Measurements from ENCODE around the gene PYM1. TPM values are rescaled to one million over a fixed set of nuclear protein-coding genes. Genes with fewer than 3 reads are reported as not detected.
"Not testable (repeated sequence)": the region's sequence is repeated elsewhere in the genome, so short reads cannot be mapped to it uniquely, and the experiment has no call there.

Gene PYM1
- total RNA-seq, 1 experiment from 2014 or later, result 58.9 TPM

DNA sequence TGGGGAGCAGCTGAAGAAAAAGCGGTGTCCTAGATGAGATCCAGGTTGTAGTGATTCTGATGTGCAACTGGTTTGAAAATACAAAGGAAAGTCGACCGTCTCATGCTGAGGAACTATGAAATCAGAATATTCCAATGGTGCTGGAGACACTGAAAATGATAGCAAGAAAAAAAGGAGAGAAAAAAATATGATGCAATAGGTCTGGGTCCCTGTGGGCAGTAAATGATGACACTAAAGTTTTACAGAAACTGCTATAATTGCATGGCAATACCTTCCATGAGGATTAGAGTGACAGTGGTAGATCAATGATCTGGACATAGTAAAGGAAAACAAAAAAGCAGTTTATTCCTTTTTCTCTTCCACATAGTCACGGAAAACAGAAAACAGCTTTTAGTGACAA lies 2.3 kb downstream of the PYM1 start:
- Histone ChIP-seq H3K79me2 (ENCODE audit: insufficient read depth, low read length) (peaks cover 35% of the 10 kb centered on the region; the same call in 1 of the 2 replicates), H3K79me1 (ENCODE audit: insufficient read depth, low read depth, low read length, poor library complexity, severe bottlenecking) (peaks cover 9% of the 10 kb centered on the region), H4K91ac (ENCODE audit: insufficient read length, low read depth, low read length) (no peak overlapping the region), H4K5ac (ENCODE audit: insufficient read length, low read depth, low read length) (no peak overlapping the region), H2AK5ac (ENCODE audit: insufficient read length, low read length) (no peak overlapping the region), H2BK20ac (ENCODE audit: low read depth, low read length, poor library complexity, severe bottlenecking) (no peak overlapping the region), H3K4me2 (ENCODE audit: insufficient read depth, insufficient read length, low read length) (peak overlapping the region; percentile 90), H2BK15ac (ENCODE audit: low read depth, low read length) (no peak overlapping the region), H2BK12ac (ENCODE audit: insufficient read length, low read depth, low read length) (no peak overlapping the region), H4K8ac (replicated peaks; ENCODE audit: insufficient read length, low read depth, low read length) (no peak overlapping the region), H3K9me3 (ENCODE audit: control insufficient read depth, low read depth, low read length) (no peaks in the 10 kb centered on the region), H3K27ac (ENCODE audit: insufficient read length, low read depth, low read length) (no peak overlapping the region), H2AFZ (ENCODE audit: low read length) (no peak overlapping the region), H2BK120ac (ENCODE audit: low read depth, low read length, poor library complexity, severe bottlenecking) (no peak overlapping the region), H3K4me1 (ENCODE audit: insufficient read depth, low read length) (peaks cover 3% of the 10 kb centered on the region; the same call in 1 of the 2 replicates), H3K18ac (ENCODE audit: insufficient read length, low read depth, low read length) (no peak overlapping the region), H3T11ph (ENCODE audit: low read length) (no peak overlapping the region), H4K20me1 (ENCODE audit: control insufficient read depth, insufficient read depth, insufficient read length) (no peaks in the 10 kb centered on the region), H3K27me3 (ENCODE audit: insufficient read depth, low read length) (no peaks in the 10 kb centered on the region), H2BK5ac (ENCODE audit: insufficient read length, low read length) (no peak overlapping the region), H3K56ac (ENCODE audit: insufficient read length, low read depth, low read length) (no peak overlapping the region), H3K9ac (ENCODE audit: extremely low read depth, insufficient read length, low read length) (peak overlapping the region; percentile 14), H3K14ac (ENCODE audit: insufficient read depth, low read length) (no peak overlapping the region), H3K23ac (ENCODE audit: insufficient read length, low read depth, low read length) (no peak overlapping the region), H3K23me2 (ENCODE audit: insufficient read length, low read depth, low read length, poor library complexity, severe bottlenecking) (peaks cover 6% of the 10 kb centered on the region), H3K4ac (ENCODE audit: low read depth, low read length) (no peak overlapping the region)
- H3K4me1 Mint-ChIP-seq, result peaks cover 26 to 29% of the 10 kb centered on the region in 2 experiments
- peak overlapping the region; percentile 96 to 99 for H3K4me3 Mint-ChIP-seq
- no peak for TF ChIP-seq CTCF (conservative IDR thresholded peaks at IDR 0.05)
- DNase-seq, result no peak
- no peaks in the 10 kb centered on the region for H3K9me3 Mint-ChIP-seq
- H3K27ac Mint-ChIP-seq, result peak overlapping the region; percentile 14 to 62 (median 20); a peak in 5 of 7 replicates
- H3K36me3 Mint-ChIP-seq (ENCODE audit: insufficient read depth in 1 of 3, low read depth in 3 of 3), result peaks cover 11 to 34% (median 33%) of the 10 kb centered on the region in 3 experiments; a peak in 6 of 7 replicates
- no CpG with 5 or more reads among the region's 4 CpGs for WGBS (ENCODE audit: extremely low coverage, insufficient read length, low lambda C conversion rate)
- no peaks in the 10 kb centered on the region for H3K27me3 Mint-ChIP-seq (ENCODE audit: low read depth)

DNA sequence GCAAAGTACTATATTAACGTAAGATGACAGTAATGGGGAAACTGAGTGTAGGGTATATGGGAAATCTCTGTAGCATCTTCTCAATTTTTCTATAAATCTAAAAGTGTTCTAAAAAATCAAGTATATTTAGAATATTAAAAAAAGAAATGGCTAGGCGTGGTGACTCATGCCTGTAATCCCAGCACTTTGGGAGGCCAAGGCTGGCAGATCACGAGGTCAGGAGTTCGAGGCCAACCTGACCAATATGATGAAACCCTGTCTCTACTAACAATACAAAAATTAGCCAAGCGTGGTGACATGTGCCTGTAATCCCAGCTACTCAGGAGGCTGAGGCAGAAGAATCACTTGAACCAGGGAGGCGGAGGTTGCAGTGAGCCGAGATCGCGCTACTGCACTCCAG lies 4.0 kb downstream of the PYM1 start:
- not testable (repeated sequence) for H3K56ac ChIP-seq (ENCODE audit: insufficient read length, low read depth, low read length); H3K14ac ChIP-seq (ENCODE audit: insufficient read depth, low read length); H3K27me3 ChIP-seq (ENCODE audit: insufficient read depth, low read length); H3K23me2 ChIP-seq (ENCODE audit: insufficient read length, low read depth, low read length, poor library complexity, severe bottlenecking); H4K8ac ChIP-seq (replicated peaks; ENCODE audit: insufficient read length, low read depth, low read length); H2BK20ac ChIP-seq (ENCODE audit: low read depth, low read length, poor library complexity, severe bottlenecking); H3K9ac ChIP-seq (ENCODE audit: extremely low read depth, insufficient read length, low read length); H3K4me1 ChIP-seq (ENCODE audit: insufficient read depth, low read length); H2BK120ac ChIP-seq (ENCODE audit: low read depth, low read length, poor library complexity, severe bottlenecking); DNase-seq; H2AK5ac ChIP-seq (ENCODE audit: insufficient read length, low read length); H3K27ac ChIP-seq (ENCODE audit: insufficient read length, low read depth, low read length); H3K4me2 ChIP-seq (ENCODE audit: insufficient read depth, insufficient read length, low read length); H3K9me3 ChIP-seq (ENCODE audit: control insufficient read depth, low read depth, low read length); H3K18ac ChIP-seq (ENCODE audit: insufficient read length, low read depth, low read length); H4K20me1 ChIP-seq (ENCODE audit: control insufficient read depth, insufficient read depth, insufficient read length); H4K91ac ChIP-seq (ENCODE audit: insufficient read length, low read depth, low read length); H2AFZ ChIP-seq (ENCODE audit: low read length); H3K4me3 Mint-ChIP-seq; H3K23ac ChIP-seq (ENCODE audit: insufficient read length, low read depth, low read length); H4K5ac ChIP-seq (ENCODE audit: insufficient read length, low read depth, low read length); H2BK12ac ChIP-seq (ENCODE audit: insufficient read length, low read depth, low read length); H3T11ph ChIP-seq (ENCODE audit: low read length); H2BK5ac ChIP-seq (ENCODE audit: insufficient read length, low read length); H3K27me3 Mint-ChIP-seq (ENCODE audit: low read depth); H3K9me3 Mint-ChIP-seq; H3K79me1 ChIP-seq (ENCODE audit: insufficient read depth, low read depth, low read length, poor library complexity, severe bottlenecking); H3K4ac ChIP-seq (ENCODE audit: low read depth, low read length); H2BK15ac ChIP-seq (ENCODE audit: low read depth, low read length); H3K27ac Mint-ChIP-seq
- H3K79me2 ChIP-seq (ENCODE audit: insufficient read depth, low read length), result peaks cover 39% of the 10 kb centered on the region; the same call in 1 of the 2 replicates
- H3K4me1 Mint-ChIP-seq, result peaks cover 18 to 22% of the 10 kb centered on the region in 2 experiments
- peaks cover 11 to 34% (median 33%) of the 10 kb centered on the region in 3 experiments; a peak in 6 of 7 replicates for H3K36me3 Mint-ChIP-seq (ENCODE audit: insufficient read depth in 1 of 3, low read depth in 3 of 3)
- no CpG with 5 or more reads among the region's 9 CpGs for WGBS (ENCODE audit: extremely low coverage, insufficient read length, low lambda C conversion rate)
